IMR-90 (cell line): ENCODE data around the gene CHST5. TPM values are rescaled to one million over a fixed set of nuclear protein-coding genes. Genes with fewer than 3 reads are reported as not detected.

Experiments used
- ATAC-seq: fragments of 200-7000 bp; cut with Tn5 transposase; 2 replicates; pipeline ENCODE4 v1.9.1; 2020; ENCODE audit warnings: low read depth, mild to moderate bottlenecking, moderate library complexity
- BruUV-seq: library from RNA; stranded (reverse); fragments of 400-500 nt; replicated peaks from 2 replicates; lab custom pipeline; 2021; lab: Mats Ljungman, UMichigan
- CTCF ChIA-PET: fragments of 300-600 bp; formaldehyde crosslinking; extraction: SDS; loops from one replicate; lab custom pipeline; 2021; ENCODE audit warnings: antibody characterized with exemption; lab: Yijun Ruan, JAX
- POLR2A ChIA-PET: fragments of 300-600 bp; sonication (Branson Sonifier 250); formaldehyde crosslinking; loops from one replicate; lab custom pipeline; 2022; ENCODE audit warnings: antibody characterized with exemption; ENCODE audit not compliant: unreplicated experiment; lab: Charles Lee
- DNase-seq: peaks from one replicate; pipeline ENCODE4 v3.0.0; 2013
- H2AFZ ChIP-seq: replicated peaks from 2 replicates; pipeline ENCODE3; 2013; ENCODE audit warnings: low read length, mild to moderate bottlenecking; ENCODE audit not compliant: poor library complexity
- H2AK5ac ChIP-seq: 2 replicates; pipeline ENCODE4 v1.6.1; 2013; ENCODE audit warnings: low read depth, low read length, inconsistent platforms
- H2AK9ac ChIP-seq: replicated peaks from 2 replicates; pipeline ENCODE3; 2013; ENCODE audit warnings: mild to moderate bottlenecking, low read depth, low read length, moderate library complexity; ENCODE audit not compliant: poor library complexity
- H2BK120ac ChIP-seq: 2 replicates; pipeline ENCODE4 v1.6.1; 2013; ENCODE audit warnings: low read depth, low read length, inconsistent platforms
- H2BK15ac ChIP-seq: 3 replicates; pipeline ENCODE4 v1.6.1; 2013; ENCODE audit warnings: low read depth, low read length, inconsistent platforms
- H2BK20ac ChIP-seq: 2 replicates; pipeline ENCODE4 v1.6.1; 2013; ENCODE audit warnings: low read depth, mild to moderate bottlenecking, inconsistent platforms, low read length, moderate library complexity
- H2BK5ac ChIP-seq: 2 replicates; pipeline ENCODE4 v1.6.1; 2013; ENCODE audit warnings: mild to moderate bottlenecking, low read depth, low read length, inconsistent platforms; ENCODE audit not compliant: poor library complexity, severe bottlenecking
- H3K14ac ChIP-seq: replicated peaks from 2 replicates; pipeline ENCODE4 v1.6.1; 2013; ENCODE audit warnings: low read depth, low read length, inconsistent platforms
- H3K18ac ChIP-seq: 2 replicates; pipeline ENCODE4 v1.6.1; 2013; ENCODE audit warnings: low read depth, low read length, control low read depth
- H3K23ac ChIP-seq: 2 replicates; pipeline ENCODE4 v1.6.1; 2013; ENCODE audit warnings: low read depth, low read length, inconsistent platforms
- H3K27ac ChIP-seq: 2 replicates; pipeline ENCODE4 v1.5.1; 2013; ENCODE audit warnings: mild to moderate bottlenecking, control low read depth, low read length; ENCODE audit not compliant: insufficient read depth
- H3K27me3 ChIP-seq: 2 replicates; pipeline ENCODE4 v1.6.1; 2013; ENCODE audit warnings: low read length; ENCODE audit not compliant: control insufficient read depth, insufficient read depth
- H3K36me3 ChIP-seq: 2 replicates; pipeline ENCODE4 v1.6.1; 2013; ENCODE audit warnings: low read length, mixed read lengths; ENCODE audit not compliant: control insufficient read depth, insufficient read depth
- H3K4ac ChIP-seq: 2 replicates; pipeline ENCODE4 v1.6.1; 2013; ENCODE audit warnings: low read depth, low read length, inconsistent platforms
- H3K4me1 ChIP-seq: 2 replicates; pipeline ENCODE4 v1.6.1; 2013; ENCODE audit warnings: low read length, mixed read lengths; ENCODE audit not compliant: control insufficient read depth, insufficient read depth
- H3K4me2 ChIP-seq: 2 replicates; pipeline ENCODE4 v1.6.1; 2013; ENCODE audit warnings: low read depth, mild to moderate bottlenecking, control low read depth, low read length, moderate library complexity
- H3K4me3 ChIP-seq: 2 replicates; pipeline ENCODE4 v1.5.1; 2013; ENCODE audit warnings: low read depth, mild to moderate bottlenecking, control low read depth, low read length, moderate library complexity; ENCODE audit not compliant: insufficient read depth
- H3K56ac ChIP-seq: 2 replicates; pipeline ENCODE4 v1.6.1; 2013; ENCODE audit warnings: low read length, inconsistent platforms; ENCODE audit not compliant: insufficient read depth; ENCODE audit errors: extremely low read depth
- H3K79me1 ChIP-seq, 2 experiments: 2 replicates each; pipeline ENCODE4 v1.6.1; 2013; ENCODE audit warnings: low read length in 2 of 2, inconsistent platforms in 1 of 2, low read depth in 1 of 2
- H3K9ac ChIP-seq: 2 replicates; pipeline ENCODE4 v1.6.1; 2013; ENCODE audit warnings: low read depth, low read length, control low read depth
- H3K9me1 ChIP-seq: 2 replicates; pipeline ENCODE4 v1.6.1; 2013; ENCODE audit warnings: low read length, inconsistent platforms; ENCODE audit not compliant: insufficient read depth
- H3K9me3 ChIP-seq: 2 replicates; pipeline ENCODE4 v1.6.1; 2013; ENCODE audit warnings: low read length; ENCODE audit not compliant: control insufficient read depth, insufficient read depth
- H4K20me1 ChIP-seq: 2 replicates; pipeline ENCODE4 v1.6.1; 2013; ENCODE audit warnings: low read length, inconsistent platforms; ENCODE audit not compliant: insufficient read depth
- H4K5ac ChIP-seq: 2 replicates; pipeline ENCODE4 v1.6.1; 2013; ENCODE audit warnings: mild to moderate bottlenecking, low read depth, low read length, control low read depth
- H4K8ac ChIP-seq, 2 experiments: 2 replicates each; pipeline ENCODE4 v1.6.1; 2013; ENCODE audit warnings: low read depth in 2 of 2, low read length in 2 of 2, control low read depth in 1 of 2, inconsistent platforms in 1 of 2
- H4K91ac ChIP-seq: 2 replicates; pipeline ENCODE4 v1.6.1; 2013; ENCODE audit warnings: low read depth, low read length, inconsistent platforms; ENCODE audit not compliant: insufficient read depth
- BHLHE40 ChIP-seq: fragments of 150-350 bp; IDR thresholded peaks from 2 replicates; pipeline ENCODE4 v1.6.1; 2016; ENCODE audit warnings: mild to moderate bottlenecking, low read depth, low read length
- CEBPB ChIP-seq: IDR thresholded peaks from 2 replicates; pipeline ENCODE4 v1.6.1; 2012; ENCODE audit warnings: low read depth, low read length, improper control_type of control experiment
- CHD1 ChIP-seq: IDR thresholded peaks from 2 replicates; pipeline ENCODE4 v1.6.1; 2012; ENCODE audit warnings: low read depth, low read length, improper control_type of control experiment
- CTCF ChIP-seq: conservative IDR thresholded peaks from 2 replicates; pipeline ENCODE4 v1.5.1; 2012; ENCODE audit warnings: mild to moderate bottlenecking, low read depth, low read length, improper control_type of control experiment
- ELK1 ChIP-seq: fragments of 150-350 bp; IDR thresholded peaks from 2 replicates; pipeline ENCODE4 v1.6.1; 2016; ENCODE audit warnings: low read depth, mild to moderate bottlenecking, low read length, moderate library complexity, borderline replicate concordance
- FOS ChIP-seq: fragments of 150-350 bp; IDR thresholded peaks from 2 replicates; pipeline ENCODE4 v1.6.1; 2016; ENCODE audit warnings: low read depth, low read length
- MAFK ChIP-seq: IDR thresholded peaks from 2 replicates; pipeline ENCODE4 v1.6.1; 2012; ENCODE audit warnings: low read depth, low read length, improper control_type of control experiment
- MAZ ChIP-seq: IDR thresholded peaks from 2 replicates; pipeline ENCODE4 v1.6.1; 2012; ENCODE audit warnings: low read depth, mild to moderate bottlenecking, low read length, improper control_type of control experiment, moderate library complexity, borderline replicate concordance
- MXI1 ChIP-seq: IDR thresholded peaks from 2 replicates; pipeline ENCODE4 v1.6.1; 2012; ENCODE audit warnings: low read depth, mild to moderate bottlenecking, low read length, moderate library complexity, borderline replicate concordance
- NFE2L2 ChIP-seq: fragments of 150-350 bp; IDR thresholded peaks from 2 replicates; pipeline ENCODE4 v1.6.1; 2016; ENCODE audit warnings: low read depth, mild to moderate bottlenecking, low read length
- POLR2A ChIP-seq: IDR thresholded peaks from 2 replicates; pipeline ENCODE4 v1.6.1; 2012; ENCODE audit warnings: mild to moderate bottlenecking, low read depth, low read length
- RAD21 ChIP-seq: IDR thresholded peaks from 2 replicates; pipeline ENCODE4 v1.6.1; 2012; ENCODE audit warnings: low read length, improper control_type of control experiment
- RCOR1 ChIP-seq: IDR thresholded peaks from 2 replicates; pipeline ENCODE4 v1.6.1; 2012; ENCODE audit warnings: mild to moderate bottlenecking, low read length, improper control_type of control experiment; ENCODE audit not compliant: insufficient replicate concordance
- RFX5 ChIP-seq: IDR thresholded peaks from 2 replicates; pipeline ENCODE4 v1.8.0; 2012; ENCODE audit warnings: low read depth, mild to moderate bottlenecking, low read length, moderate library complexity
- SMC3 ChIP-seq: fragments of 150-350 bp; IDR thresholded peaks from 2 replicates; pipeline ENCODE4 v1.6.1; 2016; ENCODE audit warnings: low read depth, mild to moderate bottlenecking, antibody characterized with exemption, low read length, moderate library complexity
- USF2 ChIP-seq: fragments of 150-350 bp; IDR thresholded peaks from 2 replicates; pipeline ENCODE4 v1.6.1; 2017; ENCODE audit warnings: mild to moderate bottlenecking, antibody characterized with exemption, low read length, low read depth
- WGBS, 2 experiments: methylation state at CpG; one replicate each; pipeline versions ENCODE4 v1.1.5 to v1.1.7; 2013; ENCODE audit warnings: missing lambda C conversion rate in 2 of 2; ENCODE audit not compliant: insufficient read length in 1 of 2; ENCODE audit errors: extremely low coverage in 2 of 2; 5-methylcytosine and 5-hydroxymethylcytosine counted together
- dilution Hi-C: fragments of 300-500 bp; cut with HindIII; formaldehyde crosslinking; loops from one replicate; pipeline ENCODE4 v1.14.3; 2018; ENCODE audit warnings: low sequenced_read_pairs; ENCODE audit not compliant: unreplicated experiment
- in situ Hi-C: fragments of 300-500 bp; cut with MboI; formaldehyde crosslinking; loops from 3 replicates; pipeline ENCODE4 v1.14.3; 2019; ENCODE audit warnings: low sequenced_read_pairs, inconsistent platforms, mixed read lengths
- intact Hi-C: fragments of 100-400 bp; cut with micrococcal nuclease; formaldehyde crosslinking; loops from 2 replicates; pipeline ENCODE4 v1.10.0; 2022
- polyA plus RNA-seq, 3 experiments: library from polyadenylated mRNA; depleted of rRNA; stranded (reverse); fragments of >200 nt; gene quantifications; 2 replicates each; pipeline ENCODE4 v1.2.3, GENCODE V29; 2012; ENCODE audit warnings: low replicate concordance in 1 of 3
- total RNA-seq: library from RNA; depleted of rRNA; stranded (reverse); fragments of >200 nt; gene quantifications from 2 replicates; pipeline ENCODE4 v1.2.3, GENCODE V29; 2012

Gene CHST5
- total and polyA plus RNA-seq, 2 of the 4 experiments (the other 2 are of a cell fraction) = not detected

DNA sequence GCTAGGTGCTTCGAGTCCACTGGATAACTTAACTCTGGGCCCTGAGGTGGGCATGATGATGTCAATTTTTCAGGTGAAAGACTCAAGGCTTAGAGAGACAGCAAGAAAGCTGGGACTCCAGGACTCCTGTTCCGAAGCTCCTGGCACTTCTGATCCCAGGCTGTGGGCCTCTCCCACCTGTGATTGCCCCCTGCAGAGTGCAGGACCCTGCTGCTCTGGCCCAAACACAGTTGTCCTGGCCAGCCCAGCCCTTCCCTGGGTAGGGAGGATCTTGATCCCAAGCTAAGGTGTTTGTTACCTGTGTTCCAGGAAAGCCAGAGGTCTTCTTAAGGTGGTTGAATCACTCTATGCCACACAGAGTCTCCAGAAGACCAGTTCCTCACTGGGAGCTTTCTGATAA lies 3.1 kb downstream of the CHST5 start:
- H3K79me1 ChIP-seq = no peaks in the 10 kb centered on the region
- no peak overlapping the region for H4K8ac ChIP-seq
- no peaks in the 10 kb centered on the region for H3K9me3 ChIP-seq
- peaks cover 19% of the 10 kb centered on the region for H3K27me3 ChIP-seq
- CTCF ChIA-PET = no interaction called here
- H2AFZ ChIP-seq = no peak overlapping the region
- H3K27ac ChIP-seq = no peak overlapping the region
- no peak overlapping the region for H2BK120ac ChIP-seq
- intact Hi-C loops = no loop called here
- H2BK5ac ChIP-seq = no peak overlapping the region
- no peak overlapping the region for H2BK15ac ChIP-seq
- dilution Hi-C loops = no loop called here
- no peak overlapping the region for H2AK9ac ChIP-seq
- H3K36me3 ChIP-seq = no peaks in the 10 kb centered on the region
- TF ChIP-seq MAZ = no peak
- TF ChIP-seq FOS = no peak
- TF ChIP-seq USF2 = no peak
- no peak for TF ChIP-seq SMC3
- no peak for TF ChIP-seq RAD21
- TF ChIP-seq POLR2A = no peak
- TF ChIP-seq RFX5 = no peak
- TF ChIP-seq ELK1 = no peak
- no peak for TF ChIP-seq CEBPB
- no peak for TF ChIP-seq BHLHE40
- no peak for TF ChIP-seq CHD1
- TF ChIP-seq MAFK = no peak
- no peak for TF ChIP-seq MXI1
- TF ChIP-seq NFE2L2 = no peak
- TF ChIP-seq CTCF = no peak
- no peak for TF ChIP-seq RCOR1
- no peak overlapping the region for H3K4me3 ChIP-seq
- no peak overlapping the region for H3K4me2 ChIP-seq
- no peak overlapping the region for H3K4ac ChIP-seq
- BruUV-seq = no TSS peak
- ATAC-seq (no peak), DNase-seq (no peak)
- no peak overlapping the region for H2AK5ac ChIP-seq
- H3K9me1 ChIP-seq = no peaks in the 10 kb centered on the region
- 63% methylated on average over 1 of the region's 2 CpGs; no CpG with 5 or more reads in 1 of the 2 experiments for WGBS, 2 experiments
- in situ Hi-C loops = no loop called here
- H3K18ac ChIP-seq = no peak overlapping the region
- no peaks in the 10 kb centered on the region for H3K4me1 ChIP-seq
- H4K20me1 ChIP-seq = no peaks in the 10 kb centered on the region
- H3K56ac ChIP-seq = no peak overlapping the region
- H4K5ac ChIP-seq = no peak overlapping the region
- POLR2A ChIA-PET = no interaction called here
- no peak overlapping the region for H2BK20ac ChIP-seq
- H3K23ac ChIP-seq = no peak overlapping the region
- no peak overlapping the region for H4K91ac ChIP-seq
- no peak overlapping the region for H3K9ac ChIP-seq
- H3K14ac ChIP-seq = no peak overlapping the region
